Heart left ventricle (tissue), 16 donors: Measurements from ENCODE around the gene CCDC85B. TPM values are rescaled to one million over a fixed set of nuclear protein-coding genes. Genes with fewer than 3 reads are reported as not detected.
A peak's percentile ranks its signal among the peaks of the same experiment; 100 is the strongest.

Experiments used
- ATAC-seq, 4 donors: fragments of 200-7000 bp; cut with Tn5 transposase; one replicate each; pipeline ENCODE4 v1.9.1; 2020 to 2022; ENCODE audit warnings: moderate library complexity in 4 of 4, mild to moderate bottlenecking in 3 of 4, moderate number of reproducible peaks in 1 of 4
- DNase-seq, 5 donors: peaks; one replicate each; pipeline ENCODE4 v3.0.0-alpha.2; 2020
- H3K27ac ChIP-seq, 12 donors: fragments of 200-600 bp; sonication (generic) in 4 of 12; one replicate each; pipeline versions ENCODE4 v1.5.0 to v1.8.0; 2016 to 2022; ENCODE audit warnings: mild to moderate bottlenecking in 2 of 12
- H3K27me3 ChIP-seq, 9 donors: fragments of 200-600 bp; sonication (generic) in 2 of 9; one replicate each; pipeline versions ENCODE4 v1.5.1 to v1.8.0; 2016 to 2022; ENCODE audit warnings: mild to moderate bottlenecking in 3 of 9
- H3K36me3 ChIP-seq, 9 donors: fragments of 200-600 bp; sonication (generic) in 2 of 9; one replicate each; pipeline versions ENCODE4 v1.5.0 to v1.8.0; 2018 to 2022; ENCODE audit warnings: mild to moderate bottlenecking in 2 of 9
- H3K4me1 ChIP-seq, 12 donors: fragments of 200-600 bp; sonication (generic) in 4 of 12; one replicate each; pipeline versions ENCODE4 v1.5.0 to v1.8.0; 2016 to 2022; ENCODE audit warnings: mild to moderate bottlenecking in 3 of 12
- H3K4me3 ChIP-seq, 12 donors: fragments of 200-600 bp; sonication (generic) in 4 of 12; one replicate each; pipeline versions ENCODE4 v1.5.0 to v1.8.0; 2017 to 2022; ENCODE audit warnings: mild to moderate bottlenecking in 9 of 12, moderate library complexity in 4 of 12
- H3K9me3 ChIP-seq, 12 donors: fragments of 200-600 bp; sonication (generic) in 4 of 12; one replicate each; pipeline versions ENCODE4 v1.5.0 to v1.8.0; 2016 to 2022; ENCODE audit warnings: mild to moderate bottlenecking in 1 of 12
- POLR2A ChIP-seq, 2 donors: fragments of 450-650 bp; IDR thresholded peaks; one replicate each; pipeline ENCODE4 v1.6.1; 2017; ENCODE audit warnings: antibody characterized with exemption in 2 of 2, mild to moderate bottlenecking in 2 of 2, moderate library complexity in 2 of 2
- WGBS, 4 donors: extraction: QIAGEN DNeasy Blood & Tissue Kit in 2 of 4; methylation state at CpG; one replicate each; pipeline versions ENCODE4 v1.1.5 to v1.1.7; 2013 to 2018; 5-methylcytosine and 5-hydroxymethylcytosine counted together
- intact Hi-C, 10 donors: fragments of 100-400 bp; cut with DNase I; formaldehyde crosslinking; loops; one replicate each; pipeline versions ENCODE4 v1.11.1 to v1.14.2; 2022
- polyA plus RNA-seq, 2 donors: library from polyadenylated mRNA; stranded (reverse); fragments of 200-250 nt; gene quantifications; one replicate each; pipeline ENCODE4 v1.2.3, GENCODE V29; 2013
- total RNA-seq, 9 donors: library from RNA; depleted of rRNA in 2 of 9; stranded (reverse); fragments of >200 nt in 2 of 9; fragmentation: NEBNext Ultra II Directional in 3 of 9; extraction: Animal tissue kit (Norgen Biotek cat#: 25700) in 3 of 9; gene quantifications; one replicate each; pipeline versions ENCODE4 v1.1.0 to v1.2.4, GENCODE V29; 2016 to 2023
- TF ChIP-seq, protein P1 (sequence below), 12 donors: fragments of 200-600 bp; sonication (generic) in 4 of 12; IDR thresholded peaks; one replicate each; pipeline versions ENCODE4 v1.5.0 to v1.8.0; 2018 to 2022; ENCODE audit warnings: antibody characterized with exemption in 12 of 12, mild to moderate bottlenecking in 5 of 12
- donor health status: ischemic (EF 13 %, LVEDD 7.1; RV severe dilation, severe dysfunction).
- donor health status: healthy with polysubstance abuse.
- donor health status: DM: no; HTN: yes; CAD: no.
- donor health status: DM: no; HTN: no; CAD: no.
- donor health status: ischemic (EF 25% LVEDD 6.9; RV normal size, moderate dysfunction).
- donor health status: ischemic (EF 25% LVEDD 5.7; RV mildly dilated, moderate dysfunction).
- donor health status: healthy.
- donor health status: DM: yes; HTN: yes; CAD: no.
- donor health status: ischemic (EF 35%, LVEDD 5.7; RV mildly dilated, moderate dysfunction).
- donor health status: nonischemic (EF 11% LVEDD 7.7; RV severe dilation, severe dysfunction).
- donor health status: DM: yes; HTN: yes; CAD: no.
- donor health status: PGD.
- donor health status: ischemic (EF 29% LVEDD 5.4; RV normal size, mild dysfunction).
- donor health status: nonischemic (EF 23%, LVEDD 6.1; RV moderate dilation, normal function).

CCDC85B gene
- total and polyA plus RNA-seq, 11 donors, result 31.3 to 78.1 (median 36.9) TPM

DNA sequence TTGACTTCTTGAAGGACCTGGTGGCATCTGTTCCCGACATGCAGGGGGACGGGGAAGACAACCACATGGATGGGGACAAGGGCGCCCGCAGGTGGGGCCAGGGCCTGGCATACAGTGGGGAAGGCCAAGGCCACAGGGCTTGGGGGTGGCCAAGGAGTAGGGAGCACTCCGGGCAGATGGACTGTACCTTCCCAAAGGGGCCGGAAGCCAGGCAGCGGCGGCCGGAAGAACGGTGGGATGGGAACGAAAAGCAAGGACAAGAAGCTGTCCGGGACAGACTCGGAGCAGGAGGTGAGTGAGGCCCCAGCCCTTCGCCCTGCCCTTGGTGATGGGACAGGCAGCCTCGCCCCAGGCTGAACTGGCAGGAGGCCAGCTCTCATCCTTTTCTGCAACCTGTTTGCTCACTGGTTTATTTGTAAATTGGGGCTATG, 29.9 kb downstream of the CCDC85B start:
- DNase-seq (peak in 1 of 5 donors; percentile 13), ATAC-seq (no peak)
- Histone ChIP-seq H3K27ac (peak overlapping the region in 7 of 12 donors; percentile 89 to 98 (median 93)), H3K4me3 (peak overlapping the region; percentile 85 to 100 (median 95)), H3K27me3 (no peaks in the 10 kb centered on the region), H3K9me3 (no peaks in the 10 kb centered on the region), H3K4me1 (peaks cover 16 to 46% (median 40%) of the 10 kb centered on the region in 12 donors), H3K36me3 (peaks cover 0 to 29% (median 17%) of the 10 kb centered on the region in 9 donors)
- intact Hi-C loops, result loop anchor here in 5 of 10 donors (5.0 kb wide), 3 partner anchors 37 to 42 kb away; partner anchors contain the start of gene SART1 (in 2 of the 5)
- WGBS, 4 donors, result 54 to 72% (median 64%) methylated on average over 11 to 15 of the region's 15 CpGs
- TF ChIP-seq, protein P1, sequence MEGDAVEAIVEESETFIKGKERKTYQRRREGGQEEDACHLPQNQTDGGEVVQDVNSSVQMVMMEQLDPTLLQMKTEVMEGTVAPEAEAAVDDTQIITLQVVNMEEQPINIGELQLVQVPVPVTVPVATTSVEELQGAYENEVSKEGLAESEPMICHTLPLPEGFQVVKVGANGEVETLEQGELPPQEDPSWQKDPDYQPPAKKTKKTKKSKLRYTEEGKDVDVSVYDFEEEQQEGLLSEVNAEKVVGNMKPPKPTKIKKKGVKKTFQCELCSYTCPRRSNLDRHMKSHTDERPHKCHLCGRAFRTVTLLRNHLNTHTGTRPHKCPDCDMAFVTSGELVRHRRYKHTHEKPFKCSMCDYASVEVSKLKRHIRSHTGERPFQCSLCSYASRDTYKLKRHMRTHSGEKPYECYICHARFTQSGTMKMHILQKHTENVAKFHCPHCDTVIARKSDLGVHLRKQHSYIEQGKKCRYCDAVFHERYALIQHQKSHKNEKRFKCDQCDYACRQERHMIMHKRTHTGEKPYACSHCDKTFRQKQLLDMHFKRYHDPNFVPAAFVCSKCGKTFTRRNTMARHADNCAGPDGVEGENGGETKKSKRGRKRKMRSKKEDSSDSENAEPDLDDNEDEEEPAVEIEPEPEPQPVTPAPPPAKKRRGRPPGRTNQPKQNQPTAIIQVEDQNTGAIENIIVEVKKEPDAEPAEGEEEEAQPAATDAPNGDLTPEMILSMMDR (IDR thresholded peaks at IDR 0.05), result no peak
- TF ChIP-seq POLR2A (IDR thresholded peaks at IDR 0.05), result no peak

DNA sequence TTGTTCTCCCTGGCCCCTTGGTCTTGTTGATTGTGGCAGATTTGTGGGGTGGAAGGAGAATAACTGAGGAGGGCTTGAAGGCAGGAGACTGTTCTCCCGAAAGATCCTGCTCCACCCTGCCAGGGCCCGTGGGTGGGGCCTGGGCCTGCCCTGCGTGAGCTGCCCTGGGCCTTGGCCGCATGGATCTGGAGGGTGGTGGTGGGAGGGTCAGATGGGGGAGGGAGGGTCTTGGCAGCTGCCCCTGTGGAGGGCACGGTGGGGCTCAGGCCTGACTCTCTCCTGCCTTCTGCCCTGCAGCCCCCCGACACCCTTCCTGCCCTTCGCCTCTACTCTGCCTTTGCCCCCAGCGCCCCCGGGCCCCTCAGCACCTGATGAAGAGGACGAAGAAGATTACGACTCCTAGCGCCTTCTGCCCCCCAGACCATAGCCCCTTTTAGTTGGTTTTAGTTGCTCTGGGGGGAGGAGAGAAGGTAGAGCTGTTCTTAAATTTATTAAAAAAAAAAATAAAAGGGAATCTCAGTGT, 30.6 kb downstream of the CCDC85B start:
- no peak for ATAC-seq
- Histone ChIP-seq H3K36me3 (peaks cover 0 to 29% (median 17%) of the 10 kb centered on the region in 9 donors), H3K9me3 (no peaks in the 10 kb centered on the region), H3K4me3 (peak overlapping the region in 3 of 12 donors; percentile 87 to 100 (median 96)), H3K4me1 (peaks cover 16 to 38% (median 33%) of the 10 kb centered on the region in 12 donors), H3K27ac (no peak overlapping the region), H3K27me3 (no peaks in the 10 kb centered on the region)
- intact Hi-C loops, result loop anchor here in 5 of 10 donors (5.0 kb wide), 3 partner anchors 36 to 41 kb away; partner anchors contain the start of gene SART1 (in 2 of the 5)
- TF ChIP-seq, protein P1 (IDR thresholded peaks at IDR 0.05), result no peak
- no peak for TF ChIP-seq POLR2A (IDR thresholded peaks at IDR 0.05)
- DNase-seq, result no peak
- WGBS, 4 donors, result 83 to 91% (median 87%) methylated on average over 12 of the region's 12 CpGs

DNA sequence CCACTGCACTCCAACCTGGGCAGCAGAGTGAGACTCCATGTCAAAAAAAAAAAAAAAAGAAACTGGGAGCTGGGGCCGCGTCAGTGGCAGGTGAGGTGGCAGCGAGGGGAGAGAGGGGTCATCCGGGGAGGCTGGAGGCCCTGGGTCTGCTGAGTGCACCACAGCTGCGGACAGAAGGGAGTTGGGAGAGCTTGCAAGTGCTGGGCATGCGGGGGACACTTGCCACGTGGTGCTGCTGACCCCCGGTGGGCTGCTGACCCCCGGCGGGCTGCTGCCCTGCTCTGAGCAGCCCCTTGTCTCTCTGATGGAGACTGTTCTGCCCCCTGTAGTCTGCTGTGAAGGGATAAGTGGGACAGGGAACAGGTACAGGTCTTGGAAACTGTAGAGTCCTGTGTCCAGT, 31.4 kb downstream of the CCDC85B start:
- Histone ChIP-seq H3K9me3 (no peaks in the 10 kb centered on the region), H3K4me1 (peaks cover 15 to 31% (median 25%) of the 10 kb centered on the region in 12 donors), H3K36me3 (peaks cover 0 to 29% (median 17%) of the 10 kb centered on the region in 9 donors), H3K27me3 (no peaks in the 10 kb centered on the region), H3K27ac (no peak overlapping the region), H3K4me3 (no peak overlapping the region)
- 88 to 91% (median 89%) methylated on average over 10 of the region's 10 CpGs for WGBS, 4 donors
- no peak for TF ChIP-seq POLR2A (IDR thresholded peaks at IDR 0.05)
- TF ChIP-seq, protein P1 (IDR thresholded peaks at IDR 0.05), result no peak
- intact Hi-C loops, result loop anchor here in 5 of 10 donors (5.0 kb wide), 3 partner anchors 35 to 40 kb away; partner anchors contain the start of gene SART1 (in 2 of the 5)
- DNase-seq, result no peak
- ATAC-seq, result no peak

DNA sequence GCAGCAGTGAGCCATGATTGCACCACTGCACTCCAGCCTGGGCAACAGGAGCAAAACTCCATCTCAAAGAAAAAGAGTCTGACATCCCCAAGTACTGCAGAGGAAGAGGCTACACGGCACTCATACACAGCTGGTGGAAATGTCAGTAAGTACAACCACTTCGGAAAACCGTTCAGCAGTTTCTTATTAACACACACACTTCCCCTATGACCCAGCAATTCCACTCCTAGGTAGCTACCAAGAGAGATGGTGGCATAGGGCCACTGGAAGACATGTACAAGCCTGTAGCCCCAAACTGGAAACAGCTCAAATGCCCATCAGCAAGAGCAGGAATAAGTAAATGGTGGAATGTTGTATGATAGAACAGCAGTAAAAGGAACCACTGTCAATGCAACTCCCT, 32.1 kb downstream of the CCDC85B start:
- Histone ChIP-seq H3K27ac (no peak overlapping the region), H3K36me3 (peaks cover 0 to 23% (median 17%) of the 10 kb centered on the region in 9 donors), H3K4me3 (no peak overlapping the region), H3K4me1 (peaks cover 9 to 29% (median 18%) of the 10 kb centered on the region in 12 donors), H3K27me3 (no peaks in the 10 kb centered on the region), H3K9me3 (no peaks in the 10 kb centered on the region)
- intact Hi-C loops, result loop anchor here in 5 of 10 donors (5.0 kb wide), 3 partner anchors 35 to 40 kb away; partner anchors contain the start of gene SART1 (in 2 of the 5)
- DNase-seq, result no peak
- ATAC-seq, result no peak
- TF ChIP-seq, protein P1 (IDR thresholded peaks at IDR 0.05), result no peak
- TF ChIP-seq POLR2A (IDR thresholded peaks at IDR 0.05), result no peak
- WGBS, 4 donors, result 76 to 89% (median 88%) methylated on average over 3 of the region's 3 CpGs
